Left kidney (tissue), 2 donors: ENCODE data around the gene STAG3. TPM values are rescaled to one million over a fixed set of nuclear protein-coding genes. Genes with fewer than 3 reads are reported as not detected.
"Not testable (repeated sequence)": the region's sequence is repeated elsewhere in the genome, so short reads cannot be mapped to it uniquely, and the experiment has no call there.

Source experiments
- DNase-seq: peaks from one replicate; pipeline ENCODE4 v3.0.0-alpha.2; 2013
- polyA plus RNA-seq: library from polyadenylated mRNA; unstranded; fragments of 120-200 nt; gene quantifications from one replicate; pipeline ENCODE4 v1.2.1, GENCODE V29; 2013; ENCODE audit not compliant: insufficient read length

STAG3 gene
- polyA plus RNA-seq, 1 donor: 30.7 TPM

GRCh38 chr7:100213672-100214071 is 36.0 kb downstream of the STAG3 start:
- DNase-seq: no peak

GRCh38 chr7:100214356-100214755 is 36.6 kb downstream of the STAG3 start:
- DNase-seq: not testable (repeated sequence)

GRCh38 chr7:100215895-100216294 is 38.2 kb downstream of the STAG3 start:
- DNase-seq: no peak

GRCh38 chr7:100217934-100218333 is 40.2 kb downstream of the STAG3 start:
- DNase-seq: not testable (repeated sequence)

DNA sequence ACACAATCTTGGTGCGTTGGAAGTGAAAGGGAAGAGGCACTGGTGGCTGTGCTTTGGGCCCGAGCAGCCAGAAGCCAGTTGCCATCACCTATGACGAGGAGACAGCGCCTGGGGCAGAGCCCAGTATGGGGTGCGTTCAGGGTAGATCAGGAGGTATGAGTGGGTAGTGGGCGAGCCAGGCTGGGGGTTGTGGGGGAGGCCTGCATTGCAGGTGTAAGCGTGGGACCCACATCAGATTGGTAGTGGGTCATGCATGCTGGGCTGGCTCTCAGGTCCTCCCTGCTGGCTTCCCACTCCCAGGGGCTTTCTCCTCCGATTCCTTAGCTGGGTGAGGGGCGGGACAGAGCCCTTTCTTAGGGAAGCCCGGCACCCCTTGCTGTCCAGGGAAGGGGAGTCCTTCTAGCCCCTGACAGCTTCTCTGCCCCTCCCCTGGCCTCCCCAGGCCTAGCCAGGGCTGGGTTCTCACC is 41.6 kb downstream of the STAG3 start:
- DNase-seq: no peak

GRCh38 chr7:100219801-100220585 is 42.3 kb downstream of the STAG3 start, which contains the start of gene PVRIG:
Gene PVRIG, plus strand, starts transcription at chr7:100219949. Its CDS starts 22 bp downstream, at chr7:100219971.
- not testable (repeated sequence) for DNase-seq

- no peak for DNase-seq
These were observed 43.0 kb downstream of the STAG3 start for GRCh38 chr7:100220586-100221230.

DNA sequence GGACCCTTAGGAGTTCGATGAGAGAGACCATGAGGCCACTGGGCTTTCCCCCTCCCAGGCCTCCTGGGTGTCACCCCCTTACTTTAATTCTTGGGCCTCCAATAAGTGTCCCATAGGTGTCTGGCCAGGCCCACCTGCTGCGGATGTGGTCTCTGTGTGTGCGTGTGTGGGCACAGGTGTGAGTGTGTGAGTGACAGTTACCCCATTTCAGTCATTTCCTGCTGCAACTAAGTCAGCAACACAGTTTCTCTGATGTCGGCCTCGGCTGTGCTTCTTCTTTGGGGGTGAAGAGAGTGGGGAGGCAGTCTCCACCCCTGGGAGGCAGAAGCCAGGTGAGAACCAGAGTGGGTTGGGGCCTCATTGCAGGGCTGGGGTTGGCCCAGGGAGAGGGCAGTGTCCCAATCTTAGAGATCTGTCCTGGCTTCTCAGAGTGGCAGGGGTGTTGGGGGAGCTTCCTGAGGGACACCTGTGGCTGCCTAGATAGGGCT is 43.6 kb downstream of the STAG3 start:
- DNase-seq: no peak

DNA sequence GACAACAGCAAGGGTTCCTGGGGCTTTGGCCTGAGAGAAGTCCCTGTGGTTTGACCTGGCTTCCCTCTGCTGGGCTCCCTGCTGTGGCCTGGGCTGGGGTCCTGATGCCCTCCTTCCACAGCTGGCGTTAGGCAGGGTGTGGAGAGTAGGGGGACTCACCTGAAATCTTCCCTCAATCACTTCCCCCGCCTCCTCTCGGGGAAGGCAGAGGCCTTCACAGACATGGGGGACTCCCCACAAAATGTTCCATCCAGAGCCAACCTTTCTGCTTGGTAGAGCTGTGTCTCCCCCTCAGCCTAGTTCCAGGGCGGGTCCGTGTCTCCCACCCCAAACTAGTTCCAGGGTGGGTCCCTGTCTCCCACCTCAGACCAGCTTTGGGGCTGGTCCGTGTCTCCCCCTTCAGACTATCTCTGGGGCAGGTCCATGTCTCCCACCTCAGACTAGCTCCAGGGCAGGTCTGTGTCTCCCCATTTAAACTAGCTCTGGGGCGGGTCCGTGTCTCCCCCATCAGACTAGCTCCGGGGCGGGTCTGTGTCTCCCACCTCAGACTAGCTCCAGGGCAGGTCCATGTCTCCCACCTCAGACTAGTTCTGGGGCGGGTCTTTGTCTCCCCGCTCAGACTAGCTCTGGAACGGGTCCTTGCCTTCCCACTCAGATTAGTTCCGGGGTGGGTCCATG is 44.2 kb downstream of the STAG3 start:
- no peak for DNase-seq

- DNase-seq: no peak
These were observed 44.9 kb downstream of the STAG3 start for GRCh38 chr7:100222445-100223132.

DNA sequence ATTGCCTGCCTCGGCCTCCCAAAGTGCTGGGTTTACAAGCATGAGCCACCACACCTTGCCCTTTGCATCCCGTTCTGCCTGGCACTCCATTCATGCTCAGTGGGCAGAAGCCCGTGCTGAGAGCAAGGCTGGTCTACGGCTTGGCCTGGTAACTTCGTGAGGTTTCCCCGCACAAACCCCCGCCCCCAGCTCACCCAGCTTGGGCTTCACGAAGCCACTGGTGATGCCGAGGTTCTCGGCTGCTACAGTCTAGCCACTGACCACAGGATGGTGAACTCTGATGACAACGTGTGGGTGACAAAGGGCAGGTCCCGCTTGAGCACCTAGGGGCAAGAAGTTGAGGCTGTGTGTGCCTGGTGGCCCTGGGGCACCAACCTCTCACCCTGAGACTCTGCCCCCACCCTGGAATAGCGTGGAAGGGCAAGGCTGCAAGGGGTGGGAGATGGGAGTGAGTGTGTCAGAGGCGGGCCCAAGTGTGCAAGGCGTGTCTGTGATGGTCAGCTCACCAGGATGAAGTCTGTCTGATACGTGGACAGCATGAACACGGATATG is 45.7 kb downstream of the STAG3 start:
- not testable (repeated sequence) for DNase-seq

DNA sequence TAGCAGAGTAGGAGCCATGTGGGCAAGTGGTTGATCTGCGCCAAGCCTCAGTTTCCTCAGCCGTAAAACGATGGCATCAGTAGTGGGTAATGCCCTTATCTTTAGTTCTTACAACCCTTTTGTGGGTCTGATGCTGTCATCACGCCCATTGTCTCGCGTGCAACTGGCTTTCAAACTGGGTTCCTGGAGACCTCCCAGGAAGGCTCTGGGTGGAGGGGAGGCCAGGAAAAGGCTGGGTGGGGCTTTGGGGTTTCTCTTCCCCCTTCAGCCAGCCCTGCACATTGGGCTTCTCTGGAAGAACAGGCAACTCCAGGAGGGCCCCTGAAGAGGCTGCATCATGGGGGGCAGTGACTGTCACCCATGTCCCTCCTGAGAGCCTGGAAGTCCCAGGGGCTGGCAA is 47.2 kb downstream of the STAG3 start:
- not testable (repeated sequence) for DNase-seq

GRCh38 chr7:100234660-100235317 is 57.1 kb downstream of the STAG3 start:
- DNase-seq: not testable (repeated sequence)

- not testable (repeated sequence) for DNase-seq
These were observed 62.3 kb downstream of the STAG3 start for GRCh38 chr7:100239975-100240374.

- DNase-seq: not testable (repeated sequence)
These were observed 65.7 kb downstream of the STAG3 start for GRCh38 chr7:100243385-100243784.

- DNase-seq: not testable (repeated sequence)
These were observed 67.4 kb downstream of the STAG3 start for GRCh38 chr7:100244988-100245605.

DNA sequence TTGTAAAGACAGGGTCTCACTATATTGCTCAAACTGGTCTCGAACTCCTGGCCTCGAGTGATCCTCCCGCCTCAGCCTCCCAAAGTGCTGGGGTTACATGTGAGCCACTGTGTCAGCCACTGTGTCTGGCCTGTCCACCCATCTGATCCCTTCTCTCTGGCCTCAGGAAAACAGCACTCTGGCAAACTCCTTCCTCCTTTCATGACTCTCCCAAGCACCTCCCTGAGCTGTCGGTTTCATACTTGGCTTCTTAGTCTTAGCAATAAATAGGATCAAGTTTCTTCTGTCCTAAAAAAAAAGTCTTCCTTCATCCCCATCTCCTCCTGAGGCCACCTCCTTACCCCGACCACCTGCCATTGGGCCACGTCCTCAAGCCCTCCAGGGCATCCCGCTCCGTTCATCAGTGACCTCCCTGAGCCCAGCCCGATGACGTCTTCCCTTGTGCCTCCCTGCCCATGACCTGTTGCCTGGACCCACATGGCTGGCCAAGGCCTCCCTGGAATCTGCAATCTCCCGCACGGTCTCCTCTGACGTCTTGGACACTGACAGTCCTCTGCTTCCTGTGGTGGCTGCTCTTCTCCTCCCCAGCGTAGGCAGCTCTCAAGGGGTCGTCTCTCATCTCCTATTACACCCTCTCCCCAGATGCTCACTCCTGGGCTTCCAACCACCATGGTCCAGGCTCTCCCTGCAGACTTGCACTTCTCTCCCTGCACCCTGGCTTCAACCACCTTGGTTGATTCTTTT is 68.6 kb downstream of the STAG3 start:
- DNase-seq: not testable (repeated sequence)

DNA sequence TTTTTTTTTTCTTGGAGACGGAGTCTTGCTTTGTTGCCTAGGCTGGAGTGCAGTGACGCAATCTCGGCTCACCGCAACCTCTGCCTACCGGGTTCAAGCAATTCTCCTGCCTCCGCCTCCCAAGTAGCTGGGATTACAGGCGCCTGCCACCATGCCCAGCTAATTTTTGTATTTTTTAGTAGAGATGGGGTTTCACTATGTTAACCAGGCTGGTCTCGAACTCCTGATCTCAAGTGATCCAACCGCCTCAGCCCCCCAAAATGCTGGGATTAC is 69.1 kb downstream of the STAG3 start:
- DNase-seq: not testable (repeated sequence)

DNA sequence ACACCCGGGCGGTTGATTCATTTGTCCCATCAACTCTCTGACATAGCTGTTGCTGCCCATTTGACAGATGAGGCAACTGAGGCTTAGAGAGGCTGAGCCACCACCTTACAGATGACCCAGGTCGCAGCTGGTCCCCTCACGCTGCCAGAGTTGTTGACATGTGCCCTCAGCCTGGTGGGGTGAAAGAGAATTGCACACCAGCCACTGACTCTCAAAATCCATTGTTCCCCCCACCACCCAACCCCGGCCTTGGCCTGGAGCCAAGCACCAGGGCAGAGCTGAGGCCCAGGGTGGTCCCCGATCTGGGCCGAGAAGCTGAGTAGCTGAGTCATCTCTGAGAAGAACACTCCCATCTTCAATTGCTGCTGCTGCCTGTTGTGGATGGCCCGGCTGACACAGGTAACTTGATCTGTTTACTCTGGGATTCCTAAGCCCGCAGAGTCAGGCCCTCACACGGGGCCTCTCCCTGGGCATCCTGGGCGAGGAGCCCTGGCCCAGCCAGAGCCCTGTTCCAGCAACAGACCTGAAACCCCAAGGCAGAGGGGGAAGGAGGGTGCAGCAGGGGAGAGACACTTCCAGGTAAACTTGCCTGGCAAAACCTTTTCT is 69.5 kb downstream of the STAG3 start:
- no peak for DNase-seq

DNA sequence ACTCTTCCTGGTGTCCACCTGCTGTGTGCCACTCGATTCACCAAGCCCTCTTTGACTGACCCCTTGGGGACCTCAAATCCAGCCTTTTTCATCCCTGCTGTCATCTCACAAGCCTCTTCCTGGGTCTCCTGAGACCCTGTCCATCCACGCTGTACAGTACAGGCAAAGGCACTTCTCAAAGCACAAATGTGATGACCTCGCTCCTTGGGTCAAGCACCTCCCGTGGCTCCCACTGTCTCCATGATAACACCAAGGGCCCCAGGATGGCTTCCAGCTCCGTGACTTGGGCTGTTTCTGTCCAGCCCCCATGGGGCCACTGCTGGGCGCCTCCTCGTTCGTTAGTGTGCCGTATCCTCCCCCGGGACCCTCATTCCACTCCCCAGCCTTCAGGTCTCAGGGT is 70.8 kb downstream of the STAG3 start:
- DNase-seq: no peak
